GM15510 (cell line): ENCODE data around the gene ABHD12B.

Experiments used
- POLR2A ChIP-seq: IDR thresholded peaks from 3 replicates; pipeline ENCODE4 v1.6.1; 2011; ENCODE audit warnings: borderline replicate concordance; ENCODE audit not compliant: insufficient read length; ENCODE audit errors: extremely low read depth

The ABHD12B gene

GRCh38 chr14:50862036-50862570, 9.8 kb upstream of the ABHD12B start:
- no peak for TF ChIP-seq POLR2A

- TF ChIP-seq POLR2A, result no peak
Measured at GRCh38 chr14:50864237-50864636, 7.6 kb upstream of the ABHD12B start.

- TF ChIP-seq POLR2A, result no peak
Measured at GRCh38 chr14:50864946-50865345, 6.9 kb upstream of the ABHD12B start.

- no peak for TF ChIP-seq POLR2A
Measured at GRCh38 chr14:50865391-50866076, 6.3 kb upstream of the ABHD12B start.

GRCh38 chr14:50871228-50871627, 625 bp upstream of the ABHD12B start:
- TF ChIP-seq POLR2A, result no peak

- no peak for TF ChIP-seq POLR2A
Measured at GRCh38 chr14:50874757-50875156, 2.9 kb downstream of the ABHD12B start.

GRCh38 chr14:50875359-50876070, 3.7 kb downstream of the ABHD12B start:
- no peak for TF ChIP-seq POLR2A

- TF ChIP-seq POLR2A, result no peak
Measured at GRCh38 chr14:50882932-50883826, 11.3 kb downstream of the ABHD12B start.

GRCh38 chr14:50883827-50884197, 12.0 kb downstream of the ABHD12B start:
- TF ChIP-seq POLR2A, result no peak

- TF ChIP-seq POLR2A, result no peak
Measured at GRCh38 chr14:50887476-50887875, 15.6 kb downstream of the ABHD12B start.

- TF ChIP-seq POLR2A, result no peak
Measured at GRCh38 chr14:50892255-50892654, 20.4 kb downstream of the ABHD12B start.

GRCh38 chr14:50897658-50898175, 25.9 kb downstream of the ABHD12B start:
- no peak for TF ChIP-seq POLR2A

GRCh38 chr14:50901361-50901760, 29.5 kb downstream of the ABHD12B start:
- no peak for TF ChIP-seq POLR2A

GRCh38 chr14:50904719-50905118, 32.9 kb downstream of the ABHD12B start:
- TF ChIP-seq POLR2A, result no peak
